Measurements from ENCODE around the gene ZDHHC11B. TPM values are rescaled to one million over a fixed set of nuclear protein-coding genes. Genes with fewer than 3 reads are reported as not detected.

Gene ZDHHC11B
- total RNA-seq, 1 donor = not detected

DNA sequence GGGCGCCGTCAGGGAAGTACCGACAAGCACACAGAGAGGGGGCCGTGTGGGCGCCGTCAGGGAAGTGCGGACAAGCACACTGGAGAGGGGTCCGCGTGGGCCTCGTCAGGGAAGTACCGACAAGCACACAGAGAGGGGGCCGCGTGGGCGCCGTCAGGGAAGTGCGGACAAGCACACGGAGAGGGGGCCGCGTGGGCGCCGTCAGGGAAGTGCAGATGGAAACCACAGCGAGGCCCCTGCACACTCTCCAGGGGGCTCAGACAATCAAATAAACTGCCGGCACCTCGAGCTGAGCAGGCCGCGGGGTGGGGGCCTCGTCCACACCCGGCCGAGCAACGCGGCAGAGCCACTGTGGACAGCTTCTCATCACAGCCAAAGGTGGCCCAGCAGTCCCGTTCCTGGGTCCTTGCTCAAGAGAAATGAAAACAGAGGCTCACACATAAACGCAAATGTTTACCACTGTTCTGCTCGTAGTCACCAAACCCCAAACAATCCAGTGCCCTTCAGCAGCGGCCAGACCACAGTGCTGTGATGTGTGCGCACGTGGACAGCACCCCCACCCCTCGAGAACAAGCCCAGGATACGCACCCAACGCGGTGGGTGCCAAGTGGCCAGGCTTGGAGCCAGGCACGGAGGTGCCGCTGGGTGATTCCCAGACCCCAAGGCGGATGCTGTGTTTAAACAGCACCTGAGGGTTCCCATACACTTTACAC is 116.1 kb downstream of the ZDHHC11B start:
- TF ChIP-seq, protein P1, sequence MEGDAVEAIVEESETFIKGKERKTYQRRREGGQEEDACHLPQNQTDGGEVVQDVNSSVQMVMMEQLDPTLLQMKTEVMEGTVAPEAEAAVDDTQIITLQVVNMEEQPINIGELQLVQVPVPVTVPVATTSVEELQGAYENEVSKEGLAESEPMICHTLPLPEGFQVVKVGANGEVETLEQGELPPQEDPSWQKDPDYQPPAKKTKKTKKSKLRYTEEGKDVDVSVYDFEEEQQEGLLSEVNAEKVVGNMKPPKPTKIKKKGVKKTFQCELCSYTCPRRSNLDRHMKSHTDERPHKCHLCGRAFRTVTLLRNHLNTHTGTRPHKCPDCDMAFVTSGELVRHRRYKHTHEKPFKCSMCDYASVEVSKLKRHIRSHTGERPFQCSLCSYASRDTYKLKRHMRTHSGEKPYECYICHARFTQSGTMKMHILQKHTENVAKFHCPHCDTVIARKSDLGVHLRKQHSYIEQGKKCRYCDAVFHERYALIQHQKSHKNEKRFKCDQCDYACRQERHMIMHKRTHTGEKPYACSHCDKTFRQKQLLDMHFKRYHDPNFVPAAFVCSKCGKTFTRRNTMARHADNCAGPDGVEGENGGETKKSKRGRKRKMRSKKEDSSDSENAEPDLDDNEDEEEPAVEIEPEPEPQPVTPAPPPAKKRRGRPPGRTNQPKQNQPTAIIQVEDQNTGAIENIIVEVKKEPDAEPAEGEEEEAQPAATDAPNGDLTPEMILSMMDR (IDR thresholded peaks at IDR 0.05; ENCODE audit: insufficient read depth, low read depth, low read length) = no peak
- no peak overlapping the region for H3K4me3 ChIP-seq (ENCODE audit: low read depth, low read length)
- DNase-seq (ENCODE audit: low read depth) = no peak

DNA sequence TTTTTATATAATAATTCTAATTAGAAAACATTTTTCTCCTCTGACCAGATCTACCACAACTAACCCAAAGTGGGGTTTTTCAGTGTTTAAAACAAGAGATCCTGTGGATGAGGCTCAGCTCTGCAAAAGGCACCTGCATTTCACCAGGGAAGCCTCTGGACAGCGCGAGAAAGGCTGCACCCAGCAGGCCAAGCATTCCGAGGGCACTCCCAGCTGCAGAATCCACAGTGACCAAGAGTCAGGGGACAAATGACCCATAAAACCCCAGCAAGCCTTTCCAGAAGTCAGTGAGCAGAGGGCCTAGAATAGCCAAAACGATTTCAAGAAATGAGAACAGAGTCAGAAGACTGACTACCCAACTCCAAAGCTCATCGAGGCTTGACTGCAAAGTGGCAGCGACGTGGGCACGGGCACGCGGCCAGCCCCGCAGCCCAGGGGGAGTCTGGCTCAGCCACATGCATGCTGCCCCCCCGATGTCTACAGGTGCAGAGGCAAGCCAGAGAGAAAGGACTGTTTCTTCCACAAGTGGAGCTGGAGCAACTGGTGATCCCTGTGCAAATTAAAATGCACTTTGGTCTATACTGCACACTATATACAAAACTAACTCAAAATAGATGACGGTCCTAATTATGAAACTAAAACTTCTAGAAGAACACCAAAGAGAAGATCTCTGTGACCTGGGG is 117.6 kb downstream of the ZDHHC11B start:
- DNase-seq (ENCODE audit: low read depth) = no peak
- TF ChIP-seq, protein P1 (IDR thresholded peaks at IDR 0.05; ENCODE audit: insufficient read depth, low read depth, low read length) = no peak
- H3K4me3 ChIP-seq (ENCODE audit: low read depth, low read length) = no peak overlapping the region

DNA sequence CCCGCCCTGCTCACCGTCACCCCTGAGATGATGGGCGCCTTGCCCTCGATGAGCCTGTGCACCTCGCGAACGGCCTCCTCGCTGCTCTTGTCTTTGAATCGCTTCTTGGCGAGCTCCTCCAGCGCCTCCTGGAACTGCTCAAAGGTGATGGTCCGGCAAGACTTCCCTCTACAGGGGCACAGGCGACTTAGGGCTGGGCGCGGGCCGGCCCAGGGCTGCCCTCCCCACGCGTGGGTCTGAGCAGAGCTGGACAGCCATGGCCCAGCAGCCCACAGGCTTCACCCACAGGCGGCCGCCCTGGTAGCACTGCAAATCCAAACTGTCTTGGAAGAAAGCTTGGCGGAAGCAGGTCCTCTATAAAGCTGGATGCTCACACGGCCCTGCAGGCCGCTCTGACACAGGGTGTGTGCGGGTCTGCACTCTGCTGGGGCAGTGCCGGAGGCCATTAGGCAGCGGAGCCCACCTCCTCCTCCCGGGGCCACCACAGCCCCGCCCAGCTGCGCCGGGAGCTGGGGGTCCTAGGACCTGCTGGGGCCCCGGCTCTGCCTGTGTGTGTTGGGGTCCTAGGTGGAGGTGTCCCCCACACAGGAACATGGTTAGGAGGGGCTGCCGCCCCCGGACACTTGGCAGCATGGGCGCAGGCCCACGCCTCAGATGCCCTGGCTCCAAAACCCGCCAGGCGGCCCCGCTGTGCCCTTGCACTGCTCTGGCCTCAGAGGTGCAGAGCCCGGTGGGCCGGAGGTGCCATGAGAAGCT is 118.4 kb downstream of the ZDHHC11B start:
- no peak for DNase-seq (ENCODE audit: low read depth)
- no peak overlapping the region for H3K4me3 ChIP-seq (ENCODE audit: low read depth, low read length)
- TF ChIP-seq, protein P1 (IDR thresholded peaks at IDR 0.05; ENCODE audit: insufficient read depth, low read depth, low read length) = no peak

DNA sequence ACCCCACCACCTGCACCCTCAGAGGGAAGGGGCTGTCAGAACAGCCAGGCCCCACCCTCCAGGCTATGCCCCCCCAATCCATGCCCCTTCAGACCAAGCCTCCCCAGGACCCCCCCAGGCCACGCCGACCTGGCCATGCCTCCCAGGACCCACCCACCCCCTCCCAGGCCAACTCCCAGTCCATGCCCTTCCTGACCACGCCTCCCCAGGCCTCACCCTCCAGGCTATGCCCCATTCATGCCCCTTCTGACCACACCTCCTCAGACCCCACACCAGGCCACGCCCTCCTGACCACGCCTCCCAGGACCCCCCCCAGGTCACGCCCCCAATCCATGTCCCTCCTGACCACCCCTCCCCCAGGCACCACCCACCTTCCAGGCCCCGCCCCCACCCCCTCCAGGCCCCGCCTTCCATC is 119.0 kb downstream of the ZDHHC11B start:
- H3K4me3 ChIP-seq (ENCODE audit: low read depth, low read length) = no peak overlapping the region
- no peak for DNase-seq (ENCODE audit: low read depth)
- TF ChIP-seq, protein P1 (IDR thresholded peaks at IDR 0.05; ENCODE audit: insufficient read depth, low read depth, low read length) = no peak

DNA sequence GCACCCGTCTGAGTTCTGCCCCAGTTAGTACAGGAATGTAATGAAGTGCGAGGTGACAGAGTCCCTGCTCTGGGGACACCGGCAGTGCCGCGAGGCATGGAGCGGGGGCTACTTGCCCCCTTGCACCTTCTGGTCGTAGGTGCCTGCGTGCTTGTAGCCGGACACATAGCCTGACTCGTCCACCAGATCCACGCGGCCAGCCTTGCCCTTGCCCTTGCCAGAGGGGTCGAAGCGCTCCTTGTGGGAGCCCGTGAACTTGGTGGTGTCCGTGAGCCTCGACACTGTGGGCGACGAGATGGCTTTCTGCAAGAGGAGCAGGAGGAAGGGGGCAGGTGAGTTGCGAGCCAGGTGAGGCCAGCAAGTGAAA is 119.6 kb downstream of the ZDHHC11B start:
- H3K4me3 ChIP-seq (ENCODE audit: low read depth, low read length) = no peak overlapping the region
- TF ChIP-seq, protein P1 (IDR thresholded peaks at IDR 0.05; ENCODE audit: insufficient read depth, low read depth, low read length) = no peak
- DNase-seq (ENCODE audit: low read depth) = no peak

DNA sequence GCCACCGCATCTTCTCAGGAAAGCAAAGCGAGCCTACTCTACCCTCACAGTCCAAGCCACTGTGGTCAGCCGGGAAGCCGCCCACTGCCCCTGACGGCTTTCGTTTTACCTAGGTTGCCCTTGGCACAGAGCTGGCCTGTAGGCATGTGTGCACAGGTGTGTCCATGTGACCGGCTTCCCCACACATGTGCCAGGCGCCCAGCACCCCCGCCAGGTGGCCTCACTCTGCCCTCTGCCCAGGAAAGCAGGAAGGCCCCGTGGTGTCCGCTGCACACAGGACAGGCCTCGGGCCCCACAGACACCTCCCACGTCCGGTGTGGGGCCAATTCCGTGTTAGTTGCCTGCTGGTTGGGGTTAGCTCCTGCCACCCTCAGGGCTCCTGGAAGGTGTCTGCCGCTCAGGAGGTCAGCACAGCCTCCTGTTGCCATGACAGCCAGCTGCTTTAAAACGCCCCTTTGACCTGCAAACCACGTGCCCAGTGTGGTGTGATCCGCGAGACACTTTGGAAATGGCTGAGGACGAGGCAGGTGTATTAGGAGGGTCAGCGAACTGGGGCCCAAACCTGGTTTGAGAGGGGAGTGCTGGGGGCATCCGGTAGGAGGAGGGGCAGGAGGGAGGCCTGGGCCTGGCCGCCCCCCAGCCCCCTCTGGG is 120.1 kb downstream of the ZDHHC11B start:
- no peak for DNase-seq (ENCODE audit: low read depth)
- TF ChIP-seq, protein P1 (IDR thresholded peaks at IDR 0.05; ENCODE audit: insufficient read depth, low read depth, low read length) = no peak
- H3K4me3 ChIP-seq (ENCODE audit: low read depth, low read length) = no peak overlapping the region

Measured in fibroblast of villous mesenchyme (primary cell).